ENCODE results near the gene BMERB1.

BMERB1 gene

GRCh38 chr16:15581127-15581815, 146.9 kb downstream of the BMERB1 start:
- in situ Hi-C loops (cut with MboI; ENCODE audit: low sequenced_read_pairs) = no loop called here

GRCh38 chr16:15583526-15583925, 149.1 kb downstream of the BMERB1 start:
- in situ Hi-C loops (cut with MboI; ENCODE audit: low sequenced_read_pairs) = no loop called here

DNA sequence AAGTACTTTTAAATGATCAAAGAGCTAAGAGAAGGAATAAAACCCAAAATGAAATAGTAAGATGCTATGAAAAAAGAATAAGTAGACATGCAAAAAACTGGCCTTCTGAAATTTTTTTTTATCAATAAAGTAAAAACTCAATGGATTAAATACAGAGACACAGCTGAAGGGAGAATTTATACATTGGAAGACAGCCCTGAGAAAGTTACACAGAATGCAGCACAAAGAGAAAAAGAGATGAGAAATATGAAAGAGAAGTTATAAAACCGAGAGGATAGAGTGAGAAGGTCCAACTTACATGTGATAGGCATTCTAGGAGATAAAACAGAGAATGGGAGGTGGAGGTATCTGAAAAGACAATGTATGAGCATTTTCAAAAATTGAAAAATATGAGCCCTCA, 151.6 kb downstream of the BMERB1 start:
- in situ Hi-C loops (cut with MboI; ENCODE audit: low sequenced_read_pairs) = no loop called here

GRCh38 chr16:15586716-15587115, 152.3 kb downstream of the BMERB1 start:
- in situ Hi-C loops (cut with MboI; ENCODE audit: low sequenced_read_pairs) = no loop called here

DNA sequence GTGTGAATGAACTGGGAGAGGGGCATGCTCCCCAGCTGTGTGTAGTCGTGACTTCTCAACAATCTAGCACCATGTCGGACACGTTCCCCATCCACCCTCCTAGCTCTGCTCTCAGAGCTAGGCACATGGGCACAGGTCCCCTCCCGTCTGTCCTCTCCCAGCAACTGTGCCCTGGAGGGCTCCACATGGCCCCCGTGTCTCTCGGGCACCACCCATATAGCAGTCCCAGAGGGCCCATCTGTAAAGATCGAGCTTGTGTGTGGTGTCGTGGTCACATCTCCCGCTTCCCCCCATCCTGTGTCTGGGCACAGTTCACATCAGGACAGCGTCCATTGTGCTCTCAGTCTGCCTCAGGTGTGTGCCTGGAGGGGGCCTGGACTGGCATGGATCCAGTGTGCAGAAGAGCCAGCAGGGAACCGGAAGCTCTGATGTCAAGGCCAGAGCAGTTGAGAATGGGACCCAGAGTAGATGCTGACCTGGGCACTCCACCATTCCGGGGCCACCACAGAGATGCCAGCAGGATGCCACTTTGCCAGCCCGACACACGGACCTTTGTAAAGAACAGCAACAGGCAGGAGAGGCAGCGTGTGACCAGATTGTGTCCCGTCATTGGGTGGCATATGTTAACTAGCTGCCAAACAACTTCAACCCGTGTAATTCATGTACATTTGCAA, 152.9 kb downstream of the BMERB1 start:
- in situ Hi-C loops (cut with MboI; ENCODE audit: low sequenced_read_pairs) = no loop called here

GRCh38 chr16:15592324-15592723, 157.9 kb downstream of the BMERB1 start:
- in situ Hi-C loops (cut with MboI; ENCODE audit: low sequenced_read_pairs) = no loop called here

DNA sequence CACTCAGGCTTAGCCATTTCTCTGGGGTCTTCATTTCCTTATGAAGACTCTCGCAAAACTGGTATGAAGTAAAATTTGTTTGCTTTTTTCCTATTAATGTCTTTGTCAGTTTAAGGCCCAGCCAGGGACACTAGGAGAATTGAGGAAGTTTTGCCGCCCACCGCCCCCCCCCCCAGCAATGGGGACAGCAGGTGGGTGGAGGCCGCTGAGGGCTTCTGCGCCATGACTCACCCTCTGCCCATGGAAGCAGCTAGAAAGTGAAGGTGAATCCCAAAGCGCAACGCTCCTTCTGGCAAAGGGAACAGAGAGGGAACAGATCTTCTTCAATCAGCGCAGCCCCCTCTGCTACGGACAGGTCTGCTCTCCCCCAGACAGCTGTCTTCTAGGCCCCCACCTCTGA, 158.8 kb downstream of the BMERB1 start:
- in situ Hi-C loops (cut with MboI; ENCODE audit: low sequenced_read_pairs) = no loop called here

DNA sequence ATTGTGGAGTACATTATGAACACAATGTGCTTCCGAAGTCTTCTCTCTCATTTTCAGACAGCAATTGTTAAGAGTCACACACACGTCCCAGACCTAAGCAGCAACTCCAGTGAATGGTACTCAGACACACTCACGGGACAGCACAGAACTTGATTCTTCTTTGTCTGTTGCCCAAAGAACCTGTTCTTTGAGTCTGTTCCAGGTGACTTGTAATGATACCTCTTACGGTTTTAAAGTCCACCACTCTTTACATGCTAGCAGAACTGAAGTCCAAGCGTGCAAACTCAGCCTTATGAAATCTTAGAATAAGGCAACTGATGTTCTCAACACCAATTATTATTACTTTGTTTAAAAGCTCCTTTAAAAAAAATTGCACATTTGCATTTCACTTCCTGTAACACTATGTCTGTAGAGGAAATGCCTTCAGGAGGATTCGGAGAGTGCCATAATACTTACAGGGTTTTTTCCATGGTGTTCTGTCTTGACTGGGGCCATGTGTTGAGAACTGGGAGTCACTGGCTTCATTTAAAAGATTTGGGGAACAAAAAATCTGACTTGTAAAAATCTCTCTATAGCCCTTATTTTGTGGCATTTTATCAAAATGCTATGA, 160.4 kb downstream of the BMERB1 start:
- in situ Hi-C loops (cut with MboI; ENCODE audit: low sequenced_read_pairs) = no loop called here

DNA sequence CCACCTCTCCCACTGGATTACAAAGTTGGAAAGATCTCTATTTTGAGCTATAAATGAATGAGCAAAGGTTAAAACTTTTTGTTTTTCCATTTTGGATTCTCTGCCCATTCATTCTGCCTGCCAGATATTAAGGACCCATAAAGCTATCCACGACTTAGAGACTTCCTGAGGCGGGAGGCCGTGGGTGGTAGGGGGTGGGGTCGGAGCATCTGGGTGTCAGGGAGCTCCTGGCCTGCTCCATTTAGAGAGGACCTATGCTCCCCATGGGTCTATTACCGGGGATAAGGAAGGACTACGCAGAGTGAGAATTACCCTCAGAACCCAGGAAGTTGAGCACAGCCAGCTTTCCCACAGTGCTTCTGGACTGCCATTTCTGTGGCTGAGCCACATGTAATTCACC, 162.7 kb downstream of the BMERB1 start:
- in situ Hi-C loops (cut with MboI; ENCODE audit: low sequenced_read_pairs) = no loop called here

GRCh38 chr16:15597822-15598647, 163.6 kb downstream of the BMERB1 start:
- in situ Hi-C loops (cut with MboI; ENCODE audit: low sequenced_read_pairs) = no loop called here

- in situ Hi-C loops (cut with MboI; ENCODE audit: low sequenced_read_pairs) = no loop called here
These were observed 164.3 kb downstream of the BMERB1 start for GRCh38 chr16:15598648-15599190.

- in situ Hi-C loops (cut with MboI; ENCODE audit: low sequenced_read_pairs) = no loop called here
These were observed 165.1 kb downstream of the BMERB1 start for GRCh38 chr16:15599303-15600070.

GRCh38 chr16:15601212-15601879, 167.0 kb downstream of the BMERB1 start:
- in situ Hi-C loops (cut with MboI; ENCODE audit: low sequenced_read_pairs) = no loop called here

DNA sequence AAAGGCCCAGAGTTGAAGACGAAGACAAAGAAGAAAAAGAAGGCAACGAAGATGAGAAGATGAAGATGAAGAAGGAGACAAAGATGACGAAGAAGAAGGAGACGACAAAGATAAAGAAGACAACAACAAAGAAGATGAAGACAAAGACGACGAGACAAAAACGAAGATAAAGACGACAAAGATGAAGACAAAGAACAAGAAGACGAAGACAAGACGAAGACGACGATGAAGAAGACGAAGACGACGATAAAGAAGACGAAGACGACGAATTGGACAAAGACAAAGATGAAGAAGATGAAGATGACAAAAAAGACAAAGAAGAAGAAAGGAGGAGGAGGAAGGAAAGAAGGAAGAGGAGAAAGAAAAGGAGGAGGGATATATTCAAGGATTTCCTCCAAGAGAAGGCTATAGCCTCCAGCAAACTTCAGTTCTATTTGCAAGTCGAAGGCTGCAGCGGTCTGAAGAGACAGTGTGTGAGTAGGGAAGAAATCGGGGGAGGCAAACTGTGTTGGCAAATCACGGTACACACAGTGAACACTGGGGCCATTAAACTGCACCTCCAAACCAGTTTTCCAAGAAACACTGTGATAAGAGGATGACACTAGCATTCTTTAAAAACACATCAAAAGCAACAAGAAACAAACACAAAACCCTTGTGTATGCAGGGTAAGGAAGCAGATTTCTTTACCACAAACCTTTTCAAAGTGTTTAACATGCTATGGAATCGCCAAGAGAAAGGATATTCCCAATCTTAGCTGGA, 168.1 kb downstream of the BMERB1 start:
- in situ Hi-C loops (cut with MboI; ENCODE audit: low sequenced_read_pairs) = no loop called here

DNA sequence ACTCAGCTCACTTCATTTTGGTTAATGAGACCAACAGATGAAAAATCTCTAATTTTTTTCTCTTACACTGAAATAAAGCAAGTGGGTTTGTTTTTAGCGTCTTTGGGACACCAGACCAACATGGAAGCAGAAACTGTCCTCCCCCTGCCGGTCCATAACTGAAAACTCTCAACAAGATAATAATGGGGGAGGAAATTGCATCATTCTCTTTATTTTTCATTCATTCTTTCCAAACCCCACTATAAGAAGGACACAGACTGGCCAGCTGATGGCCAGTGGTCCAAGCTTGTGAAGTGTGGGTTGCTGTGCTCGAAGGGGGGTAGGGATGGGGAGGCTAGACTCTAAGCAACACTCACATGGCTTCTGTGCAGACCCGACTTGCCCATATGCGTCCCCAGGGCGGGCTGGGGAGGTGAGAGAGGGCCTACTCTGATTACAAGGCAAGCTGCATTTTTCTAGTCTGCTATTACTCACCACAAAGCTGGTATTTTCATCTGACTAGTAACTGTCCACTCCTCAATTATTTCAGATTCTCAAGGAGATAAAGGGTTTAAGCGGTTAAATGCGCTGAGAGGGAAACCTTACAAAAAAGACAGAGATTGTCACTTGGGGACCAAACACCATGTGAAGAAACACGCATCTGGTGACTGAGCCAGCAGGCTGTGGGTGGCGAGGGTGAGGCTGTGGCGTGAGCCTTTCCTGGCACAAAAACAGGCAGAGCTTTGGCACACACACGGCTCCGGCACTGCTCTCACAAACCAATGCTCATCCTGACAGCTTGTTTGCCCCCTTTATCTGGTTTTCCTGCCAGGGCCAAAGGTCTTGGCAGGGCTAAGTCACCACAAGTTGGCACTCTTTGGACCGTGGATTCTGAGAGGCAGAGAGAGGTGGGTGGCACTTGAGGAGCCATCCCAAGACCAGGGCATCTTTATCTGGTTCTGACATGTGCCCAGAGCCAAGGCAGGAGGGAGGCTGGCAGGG, 170.4 kb downstream of the BMERB1 start:
- in situ Hi-C loops (cut with MboI; ENCODE audit: low sequenced_read_pairs) = no loop called here

- in situ Hi-C loops (cut with MboI; ENCODE audit: low sequenced_read_pairs) = no loop called here
These were observed 171.6 kb downstream of the BMERB1 start for GRCh38 chr16:15605839-15606517.

DNA sequence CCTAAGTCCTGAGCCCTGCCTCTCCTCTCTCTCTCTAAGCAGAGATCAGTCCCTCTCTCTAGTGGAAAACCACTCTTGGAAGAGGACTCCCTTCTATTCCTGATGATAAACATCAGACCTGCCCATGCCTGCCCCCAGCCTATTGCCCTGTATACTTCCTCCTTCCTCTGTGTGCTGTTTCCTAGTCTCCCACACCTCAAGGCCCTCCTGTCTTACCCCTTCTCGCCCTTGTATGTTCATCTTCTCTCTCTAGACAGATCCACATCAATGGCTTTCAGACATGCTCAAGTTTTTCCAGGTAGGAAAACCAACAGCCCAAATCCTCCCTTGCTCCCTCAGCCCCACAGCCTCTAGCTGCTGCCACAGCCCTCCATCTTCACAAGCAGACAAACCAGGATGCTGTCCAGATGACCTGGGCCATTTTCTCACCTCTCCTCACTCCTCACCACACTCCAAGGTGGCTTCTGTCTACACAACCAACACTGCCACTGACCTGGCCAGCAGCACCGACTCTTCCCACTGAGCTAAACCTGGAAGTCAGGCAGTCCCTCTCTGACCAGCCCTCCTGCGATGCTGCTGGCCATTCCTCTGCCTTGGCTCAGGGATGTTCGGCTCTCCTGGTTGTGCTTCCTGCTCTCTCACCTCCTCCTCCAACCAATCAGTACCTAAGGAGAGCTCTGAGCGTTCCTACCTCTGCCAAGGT, 172.3 kb downstream of the BMERB1 start:
- in situ Hi-C loops (cut with MboI; ENCODE audit: low sequenced_read_pairs) = no loop called here

Data from HL-60/S4 treated with retinoic acid at 250 ng/mL for 4 days and 3 days (cell line).